HUES64 (cell line): Measurements from ENCODE around the gene ERV3-1.
"Not testable (repeated sequence)": the region's sequence is repeated elsewhere in the genome, so short reads cannot be mapped to it uniquely, and the experiment has no call there.

Experiments used
- H3K27ac ChIP-seq: 2 replicates; pipeline ENCODE4 v1.7.0; 2013; ENCODE audit warnings: low read depth, low read length, inconsistent platforms
- H3K27me3 ChIP-seq: 2 replicates; pipeline ENCODE4 v1.6.1; 2013; ENCODE audit warnings: mild to moderate bottlenecking, low read length; ENCODE audit not compliant: insufficient read depth
- H3K36me3 ChIP-seq: 2 replicates; pipeline ENCODE4 v1.6.1; 2013; ENCODE audit warnings: mild to moderate bottlenecking, low read length; ENCODE audit not compliant: insufficient read depth
- H3K4me1 ChIP-seq: 2 replicates; pipeline ENCODE4 v1.6.1; 2013; ENCODE audit warnings: mild to moderate bottlenecking, low read length, moderate library complexity; ENCODE audit not compliant: insufficient read depth
- H3K4me3 ChIP-seq: 2 replicates; pipeline ENCODE4 v1.5.1; 2013; ENCODE audit warnings: mild to moderate bottlenecking, low read length, moderate library complexity
- H3K9ac ChIP-seq: 2 replicates; pipeline ENCODE4 v1.6.1; 2013; ENCODE audit warnings: mild to moderate bottlenecking, low read depth, low read length
- H3K9me3 ChIP-seq: 2 replicates; pipeline ENCODE4 v1.6.1; 2013; ENCODE audit warnings: low read depth, low read length; ENCODE audit not compliant: insufficient read depth
- WGBS: fragments of 150-250, 120-280 bp; methylation state at CpG from one replicate; pipeline ENCODE4 v1.1.7; 2013; ENCODE audit warnings: missing lambda C conversion rate; 5-methylcytosine and 5-hydroxymethylcytosine counted together

The ERV3-1 gene

GRCh38 chr7:64959072-64959747 lies 47.3 kb downstream of the ERV3-1 start:
- H3K9ac ChIP-seq = no peak overlapping the region
- H3K4me3 ChIP-seq = no peak overlapping the region

GRCh38 chr7:64951250-64951848 lies 55.1 kb downstream of the ERV3-1 start:
- no peak overlapping the region for H3K27ac ChIP-seq
- peaks cover 30% of the 10 kb centered on the region for H3K27me3 ChIP-seq
- H3K9me3 ChIP-seq = no peaks in the 10 kb centered on the region
- no peaks in the 10 kb centered on the region for H3K36me3 ChIP-seq
- no peak overlapping the region for H3K9ac ChIP-seq
- WGBS = no CpG with 5 or more reads among the region's 1 CpG
- no peak overlapping the region for H3K4me3 ChIP-seq
- H3K4me1 ChIP-seq = peaks cover 8% of the 10 kb centered on the region; the same call in 1 of the 2 replicates

More at GRCh38 chr7:64959072-64959747, 47.3 kb downstream of the ERV3-1 start:
- no peak overlapping the region for H3K27ac ChIP-seq
- H3K36me3 ChIP-seq = no peaks in the 10 kb centered on the region
- H3K27me3 ChIP-seq = no peaks in the 10 kb centered on the region
- WGBS = 56% methylated on average over 3 of the region's 3 CpGs
- H3K9me3 ChIP-seq = peaks cover 2% of the 10 kb centered on the region; the same call in 1 of the 2 replicates
- H3K4me1 ChIP-seq = no peaks in the 10 kb centered on the region

- 80% methylated on average over 9 of the region's 9 CpGs for WGBS
Observed at GRCh38 chr7:64950673-64951072, 55.8 kb downstream of the ERV3-1 start.

GRCh38 chr7:64948774-64949173 lies 57.7 kb downstream of the ERV3-1 start:
- WGBS = 92% methylated on average over 1 of the region's 1 CpG
- peaks cover 38% of the 10 kb centered on the region for H3K27me3 ChIP-seq
- H3K4me1 ChIP-seq = not testable (repeated sequence)

More at GRCh38 chr7:64950673-64951072, 55.8 kb downstream of the ERV3-1 start:
- not testable (repeated sequence) for H3K27ac ChIP-seq, H3K9me3 ChIP-seq, H3K4me3 ChIP-seq, H3K4me1 ChIP-seq, H3K9ac ChIP-seq, H3K36me3 ChIP-seq
- peaks cover 36% of the 10 kb centered on the region for H3K27me3 ChIP-seq

GRCh38 chr7:64947252-64948000 lies 59.1 kb downstream of the ERV3-1 start:
- 4% methylated on average over 59 of the region's 59 CpGs for WGBS
- no peaks in the 10 kb centered on the region for H3K36me3 ChIP-seq
- H3K27me3 ChIP-seq = peaks cover 38% of the 10 kb centered on the region
- H3K9me3 ChIP-seq = no peaks in the 10 kb centered on the region
- H3K9ac ChIP-seq = peak overlapping the region; percentile 63; the same call in 1 of the 2 replicates
- H3K4me1 ChIP-seq = peaks cover 8% of the 10 kb centered on the region; the same call in 1 of the 2 replicates
- no peak overlapping the region for H3K27ac ChIP-seq
- peak overlapping the region; percentile 69 for H3K4me3 ChIP-seq

More at GRCh38 chr7:64948774-64949173, 57.7 kb downstream of the ERV3-1 start:
- not testable (repeated sequence) for H3K9me3 ChIP-seq, H3K36me3 ChIP-seq, H3K4me3 ChIP-seq, H3K27ac ChIP-seq, H3K9ac ChIP-seq

GRCh38 chr7:64946772-64947171 lies 59.7 kb downstream of the ERV3-1 start:
- Histone ChIP-seq H3K4me1 (peaks cover 8% of the 10 kb centered on the region; the same call in 1 of the 2 replicates), H3K9ac (peak overlapping the region; percentile 63; the same call in 1 of the 2 replicates), H3K36me3 (no peaks in the 10 kb centered on the region), H3K27ac (no peak overlapping the region), H3K9me3 (no peaks in the 10 kb centered on the region), H3K4me3 (peak overlapping the region; percentile 69), H3K27me3 (peaks cover 38% of the 10 kb centered on the region)
- WGBS = 46% methylated on average over 5 of the region's 5 CpGs

- 89% methylated on average over 2 of the region's 2 CpGs for WGBS
- H3K27me3 ChIP-seq = peaks cover 38% of the 10 kb centered on the region
- no peak overlapping the region for H3K4me3 ChIP-seq
- no peaks in the 10 kb centered on the region for H3K9me3 ChIP-seq
- H3K4me1 ChIP-seq = peaks cover 8% of the 10 kb centered on the region; the same call in 1 of the 2 replicates
- no peak overlapping the region for H3K27ac ChIP-seq
- no peak overlapping the region for H3K9ac ChIP-seq
- H3K36me3 ChIP-seq = no peaks in the 10 kb centered on the region
Observed at GRCh38 chr7:64945503-64946175, 60.8 kb downstream of the ERV3-1 start.

GRCh38 chr7:64944667-64945502 lies 61.6 kb downstream of the ERV3-1 start:
- not testable (repeated sequence) for H3K4me1 ChIP-seq, H3K4me3 ChIP-seq, H3K36me3 ChIP-seq, H3K27ac ChIP-seq, H3K9ac ChIP-seq, H3K9me3 ChIP-seq
- 94% methylated on average over 5 of the region's 5 CpGs for WGBS
- H3K27me3 ChIP-seq = peaks cover 38% of the 10 kb centered on the region
